Activated CD8-positive, alpha-beta T cell treated with anti-CD3 and anti-CD28 coated beads for 36 hours (primary cell): ENCODE data around the gene CXCL10. TPM values are rescaled to one million over a fixed set of nuclear protein-coding genes. Genes with fewer than 3 reads are reported as not detected.
"Not testable (repeated sequence)": the region's sequence is repeated elsewhere in the genome, so short reads cannot be mapped to it uniquely, and the experiment has no call there.

Experiments used
- ATAC-seq: fragments of 200-7000 bp; cut with Tn5 transposase; one replicate; pipeline ENCODE4 v1.10.0; 2021; ENCODE audit warnings: mild to moderate bottlenecking, moderate library complexity
- CTCF ChIA-PET: fragments of 350-600 bp; sonication (Branson Sonifier 250); formaldehyde crosslinking; loops from one replicate; lab custom pipeline; 2021; ENCODE audit warnings: antibody characterized with exemption; lab: Charles Lee
- POLR2A ChIA-PET: fragments of 350-600 bp; sonication (Branson Sonifier 250); formaldehyde crosslinking; loops from one replicate; lab custom pipeline; 2021; ENCODE audit warnings: antibody characterized with exemption; lab: Charles Lee
- DNase-seq: peaks from one replicate; pipeline ENCODE4 v3.0.0-alpha.2; 2020
- H3K27ac Mint-ChIP-seq: one replicate; pipeline ENCODE4 v1.8.0; 2021; ENCODE audit warnings: mild to moderate bottlenecking, mixed read lengths
- H3K27me3 Mint-ChIP-seq: one replicate; pipeline ENCODE4 v1.8.0; 2021; ENCODE audit warnings: mixed read lengths
- H3K36me3 Mint-ChIP-seq: one replicate; pipeline ENCODE4 v1.8.0; 2021; ENCODE audit warnings: low read depth, mixed read lengths
- H3K4me1 Mint-ChIP-seq: one replicate; pipeline ENCODE4 v1.8.0; 2021; ENCODE audit warnings: low read depth, mixed read lengths
- H3K4me3 Mint-ChIP-seq: one replicate; pipeline ENCODE4 v1.8.0; 2021; ENCODE audit warnings: mild to moderate bottlenecking, moderate library complexity, mixed read lengths
- H3K9me3 Mint-ChIP-seq: one replicate; pipeline ENCODE4 v1.8.0; 2021; ENCODE audit warnings: mixed read lengths
- intact Hi-C: fragments of 100-400 bp; cut with micrococcal nuclease; formaldehyde crosslinking; loops from one replicate; pipeline ENCODE4 v1.10.0; 2022
- total RNA-seq, 2 experiments: library from RNA; stranded (reverse); gene quantifications; one replicate each; pipeline ENCODE4 v1.2.3, GENCODE V29; 2021
- TF ChIP-seq, protein P1 (sequence below): fragments of 200-600 bp; IDR thresholded peaks from one replicate; pipeline ENCODE4 v1.8.0; 2022; ENCODE audit warnings: antibody characterized with exemption, mild to moderate bottlenecking

CXCL10 gene
- total RNA-seq, 2 experiments from 2014 or later: 0.68 to 1.1 TPM

DNA sequence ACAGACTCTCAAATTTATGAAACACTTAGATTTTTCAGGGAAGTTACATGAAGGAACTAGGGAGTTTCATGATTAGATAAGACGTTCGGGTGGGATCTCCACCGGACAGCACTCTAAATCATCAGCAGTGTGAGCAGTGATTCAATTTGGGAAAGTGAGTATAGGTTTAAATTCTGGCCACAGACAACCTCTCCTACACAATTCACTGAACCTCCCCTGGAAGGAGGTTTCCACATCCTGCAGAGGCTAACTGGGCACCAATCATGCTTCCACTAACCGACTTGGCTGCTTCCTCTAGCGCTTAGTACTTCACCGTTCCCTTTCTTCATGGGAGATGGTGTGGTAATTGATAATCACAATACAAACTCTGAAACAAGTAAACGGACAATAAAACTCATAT is 21.6 kb downstream of the CXCL10 start:
- Mint-ChIP-seq H3K9me3 (no peaks in the 10 kb centered on the region), H3K27ac (no peak overlapping the region), H3K4me3 (no peak overlapping the region), H3K4me1 (peaks cover 4% of the 10 kb centered on the region), H3K36me3 (no peaks in the 10 kb centered on the region), H3K27me3 (peaks cover 9% of the 10 kb centered on the region)
- intact Hi-C loops: no loop called here
- DNase-seq (no peak), ATAC-seq (no peak)
- TF ChIP-seq, protein P1, sequence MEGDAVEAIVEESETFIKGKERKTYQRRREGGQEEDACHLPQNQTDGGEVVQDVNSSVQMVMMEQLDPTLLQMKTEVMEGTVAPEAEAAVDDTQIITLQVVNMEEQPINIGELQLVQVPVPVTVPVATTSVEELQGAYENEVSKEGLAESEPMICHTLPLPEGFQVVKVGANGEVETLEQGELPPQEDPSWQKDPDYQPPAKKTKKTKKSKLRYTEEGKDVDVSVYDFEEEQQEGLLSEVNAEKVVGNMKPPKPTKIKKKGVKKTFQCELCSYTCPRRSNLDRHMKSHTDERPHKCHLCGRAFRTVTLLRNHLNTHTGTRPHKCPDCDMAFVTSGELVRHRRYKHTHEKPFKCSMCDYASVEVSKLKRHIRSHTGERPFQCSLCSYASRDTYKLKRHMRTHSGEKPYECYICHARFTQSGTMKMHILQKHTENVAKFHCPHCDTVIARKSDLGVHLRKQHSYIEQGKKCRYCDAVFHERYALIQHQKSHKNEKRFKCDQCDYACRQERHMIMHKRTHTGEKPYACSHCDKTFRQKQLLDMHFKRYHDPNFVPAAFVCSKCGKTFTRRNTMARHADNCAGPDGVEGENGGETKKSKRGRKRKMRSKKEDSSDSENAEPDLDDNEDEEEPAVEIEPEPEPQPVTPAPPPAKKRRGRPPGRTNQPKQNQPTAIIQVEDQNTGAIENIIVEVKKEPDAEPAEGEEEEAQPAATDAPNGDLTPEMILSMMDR: no peak
- ChIA-PET POLR2A (no interaction called here), CTCF (interaction anchor here (0.7 kb wide), 1 partner anchor 66 kb away, joined by 4 read pairs; no protein-coding TSS in a partner anchor)

DNA sequence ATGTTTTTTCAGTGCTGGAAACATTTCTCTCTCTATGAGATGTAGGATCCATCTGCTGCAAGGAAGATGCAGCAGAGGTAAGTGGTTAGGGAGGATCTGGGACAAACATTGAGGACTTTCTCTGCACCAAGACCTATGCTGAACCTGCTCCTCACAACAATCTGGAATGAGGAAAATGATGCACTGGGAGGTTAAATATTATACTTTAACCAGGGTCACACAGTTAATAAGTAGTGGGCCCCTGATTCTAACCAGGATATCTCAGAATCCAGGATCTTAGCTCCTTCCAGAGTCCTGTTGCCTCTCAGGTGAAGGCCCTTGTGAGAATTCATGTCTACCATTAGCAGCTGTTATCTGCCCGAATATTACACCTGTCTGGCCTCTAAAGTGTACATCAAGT is 23.0 kb downstream of the CXCL10 start:
- Mint-ChIP-seq H3K27ac (no peak overlapping the region), H3K9me3 (no peaks in the 10 kb centered on the region), H3K4me1 (peaks cover 4% of the 10 kb centered on the region), H3K27me3 (peaks cover 5% of the 10 kb centered on the region), H3K36me3 (no peaks in the 10 kb centered on the region), H3K4me3 (no peak overlapping the region)
- CTCF ChIA-PET: interaction anchor here (1.6 kb wide), 1 partner anchor 82 kb away, joined by 3 read pairs; no protein-coding TSS in a partner anchor
- intact Hi-C loops: no loop called here
- TF ChIP-seq, protein P1: no peak
- DNase-seq (no peak), ATAC-seq (no peak)
- POLR2A ChIA-PET: no interaction called here

DNA sequence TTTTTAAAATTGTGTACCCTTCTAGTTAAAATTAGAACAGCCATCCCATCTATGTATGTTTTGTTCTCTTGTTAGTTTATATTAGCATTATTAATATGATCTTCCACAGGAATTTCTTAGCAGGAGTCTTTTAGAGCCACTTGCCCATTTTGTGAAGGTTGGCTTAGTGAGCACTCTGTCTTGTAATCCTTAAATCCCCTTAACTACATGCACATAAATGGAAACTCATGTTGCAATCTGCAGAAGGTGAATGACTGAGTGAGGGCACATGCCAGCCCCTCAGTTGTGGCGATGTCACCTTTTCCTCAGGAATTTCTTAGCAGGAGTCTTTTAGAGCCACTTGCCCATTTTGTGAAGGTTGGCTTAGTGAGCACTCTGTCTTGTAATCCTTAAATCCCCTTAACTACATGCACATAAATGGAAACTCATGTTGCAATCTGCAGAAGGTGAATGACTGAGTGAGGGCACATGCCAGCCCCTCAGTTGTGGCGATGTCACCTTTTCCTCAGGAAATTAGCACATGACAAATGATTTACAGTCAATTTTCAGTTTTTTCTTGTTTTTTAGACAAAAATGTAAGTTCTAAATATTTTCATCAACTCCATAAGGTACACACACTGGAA is 24.7 kb downstream of the CXCL10 start:
- H3K4me3 Mint-ChIP-seq, H3K36me3 Mint-ChIP-seq, H3K4me1 Mint-ChIP-seq, intact Hi-C loops, DNase-seq, H3K27me3 Mint-ChIP-seq, H3K27ac Mint-ChIP-seq, H3K9me3 Mint-ChIP-seq, ATAC-seq, POLR2A ChIA-PET: not testable (repeated sequence)
- CTCF ChIA-PET: interaction anchor here (0.6 to 4.0 kb wide), 3 partner anchors 68 to 69 kb away, joined by 3 to 51 read pairs (median 3); no protein-coding TSS in a partner anchor

DNA sequence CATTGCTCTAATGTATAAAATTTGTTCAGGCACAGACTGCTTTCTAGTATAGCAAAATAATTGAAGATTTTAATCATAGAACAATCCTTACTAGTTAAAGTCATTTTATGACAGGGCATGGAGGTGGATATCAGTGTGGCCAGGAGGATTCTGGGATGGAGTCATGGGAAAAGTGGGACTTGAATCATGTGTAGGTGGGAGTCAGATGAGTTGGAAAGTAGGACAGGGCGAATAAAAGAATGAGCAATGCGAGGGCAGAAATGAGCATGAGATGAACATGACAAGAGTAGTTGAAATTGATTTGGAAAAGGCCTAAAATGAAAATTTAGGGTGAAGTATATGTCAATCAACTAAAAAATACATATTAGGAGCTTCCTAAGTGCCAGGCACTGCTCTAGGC is 25.4 kb downstream of the CXCL10 start:
- Mint-ChIP-seq H3K4me1 (peaks cover 4% of the 10 kb centered on the region), H3K27me3 (peaks cover 5% of the 10 kb centered on the region), H3K4me3 (no peak overlapping the region), H3K9me3 (no peaks in the 10 kb centered on the region), H3K36me3 (no peaks in the 10 kb centered on the region), H3K27ac (no peak overlapping the region)
- POLR2A ChIA-PET: no interaction called here
- intact Hi-C loops: no loop called here
- DNase-seq: no peak
- ATAC-seq: no peak
- TF ChIP-seq, protein P1: no peak
- CTCF ChIA-PET: interaction anchor here (0.6 to 4.1 kb wide), 6 partner anchors 11 to 344 kb away, joined by 3 to 62 read pairs (median 24); no protein-coding TSS in a partner anchor

DNA sequence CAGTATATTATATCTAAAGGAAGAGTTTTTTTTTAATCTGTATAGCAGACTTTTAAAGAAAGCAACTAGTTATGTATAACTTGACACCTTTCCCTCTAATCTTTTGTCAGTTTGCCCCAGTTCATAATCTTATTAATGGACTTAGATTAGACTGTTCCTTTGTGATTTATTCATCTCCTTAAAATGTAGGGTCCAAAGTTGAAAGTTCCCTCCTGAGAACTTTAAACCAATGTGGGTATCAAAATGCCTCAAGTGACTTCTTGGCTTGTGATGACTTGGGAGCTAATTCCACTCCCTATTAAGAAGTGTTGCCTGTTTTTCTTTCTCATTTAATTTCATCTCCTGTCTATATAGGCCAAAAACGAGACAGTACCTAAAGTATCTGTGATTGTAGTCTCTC is 26.2 kb downstream of the CXCL10 start:
- Mint-ChIP-seq H3K27me3 (peaks cover 3% of the 10 kb centered on the region), H3K4me1 (no peaks in the 10 kb centered on the region), H3K27ac (no peak overlapping the region), H3K4me3 (no peak overlapping the region), H3K9me3 (no peaks in the 10 kb centered on the region), H3K36me3 (no peaks in the 10 kb centered on the region)
- intact Hi-C loops: no loop called here
- TF ChIP-seq, protein P1: no peak
- DNase-seq (no peak), ATAC-seq (no peak)
- ChIA-PET POLR2A (no interaction called here), CTCF (interaction anchor here (0.9 to 4.1 kb wide), 20 partner anchors 11 to 343 kb away, joined by 3 to 62 read pairs (median 10); partner anchors contain the start of genes CXCL10 and CXCL9)
